ENCODE data around the gene CCZ1B. TPM values are rescaled to one million over a fixed set of nuclear protein-coding genes. Genes with fewer than 3 reads are reported as not detected.
"Not testable (repeated sequence)": the region's sequence is repeated elsewhere in the genome, so short reads cannot be mapped to it uniquely, and the experiment has no call there.

The CCZ1B gene
- total and polyA plus RNA-seq, 7 donors, result 32.6 to 91.8 (median 48.9) TPM

DNA sequence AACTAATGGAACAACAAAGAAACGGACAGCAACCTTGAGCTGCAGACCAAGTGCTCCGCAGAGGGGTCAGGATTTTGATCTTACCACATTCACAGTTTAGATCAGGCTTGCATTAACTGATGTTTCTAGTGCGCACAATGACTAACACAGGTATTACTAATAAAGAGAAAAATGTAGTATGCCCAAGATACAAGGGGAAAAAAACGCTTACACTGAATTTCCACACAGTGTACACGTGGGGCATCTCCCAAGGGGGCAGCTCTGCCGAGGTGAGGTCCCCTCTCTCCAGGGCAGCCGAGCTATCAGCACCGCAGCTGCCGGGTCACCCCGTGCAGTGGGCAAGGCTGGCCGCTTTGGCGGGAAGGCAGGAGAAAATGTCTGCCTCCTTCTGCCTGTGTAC, 26.2 kb downstream of the CCZ1B start:
- H3K27me3 ChIP-seq; H3K9me3 ChIP-seq; H3K4me3 ChIP-seq; H3K27ac ChIP-seq; H3K36me3 ChIP-seq; DNase-seq; intact Hi-C loops (cut with DNase I); H3K4me1 ChIP-seq: not testable (repeated sequence)
- WGBS, 2 donors, result 55 to 63% methylated on average over 1 to 2 of the region's 12 CpGs

DNA sequence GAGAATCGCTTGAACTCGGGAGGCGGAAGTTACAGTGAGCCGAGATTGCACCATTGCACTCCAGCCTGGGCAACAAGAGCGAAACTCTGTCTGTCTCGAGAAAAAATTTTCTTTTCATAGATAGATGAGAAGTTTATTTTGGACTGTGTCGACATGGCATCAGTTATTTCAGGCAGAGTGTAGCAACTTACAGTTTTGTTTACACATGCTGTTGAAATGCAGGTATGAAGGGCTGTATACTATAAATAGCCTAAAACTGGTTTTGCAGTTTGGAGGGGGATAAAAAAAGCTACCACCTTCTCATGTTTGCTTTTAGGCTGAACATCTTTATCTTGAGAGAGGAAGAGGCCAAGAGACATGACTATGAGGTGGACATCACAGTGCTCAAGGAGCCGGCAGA, 28.0 kb downstream of the CCZ1B start:
- H3K4me1 ChIP-seq; H3K27ac ChIP-seq; DNase-seq; intact Hi-C loops (cut with DNase I); H3K9me3 ChIP-seq; H3K27me3 ChIP-seq; H3K4me3 ChIP-seq; H3K36me3 ChIP-seq: not testable (repeated sequence)
- WGBS, 2 donors, result 100% methylated on average over 1 of the region's 8 CpGs; no CpG with 5 or more reads in 1 of the 2 donors

DNA sequence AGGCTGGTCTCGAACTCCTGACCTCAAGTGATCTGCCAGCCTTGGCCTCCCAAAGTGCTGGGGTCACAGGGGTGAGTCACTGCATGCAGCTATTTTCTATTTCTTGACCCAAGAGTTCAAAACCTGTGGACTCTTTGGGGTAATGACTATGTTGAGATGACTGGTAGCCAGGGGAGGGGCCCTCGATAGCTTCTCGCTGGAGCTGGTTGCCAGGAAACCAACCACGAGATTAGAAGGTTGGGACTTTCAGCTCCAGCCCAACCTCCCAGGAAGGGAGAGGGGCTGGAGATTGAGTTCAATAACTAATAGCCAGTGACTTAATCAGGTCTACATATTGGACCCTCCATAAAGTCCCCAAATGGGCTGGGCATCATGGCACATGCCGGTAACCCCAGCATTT, 28.9 kb downstream of the CCZ1B start:
- H3K36me3 ChIP-seq; H3K9me3 ChIP-seq; H3K4me3 ChIP-seq; H3K27me3 ChIP-seq; intact Hi-C loops (cut with DNase I); H3K4me1 ChIP-seq; H3K27ac ChIP-seq; DNase-seq: not testable (repeated sequence)
- WGBS, 2 donors, result 85 to 92% methylated on average over 5 of the region's 5 CpGs

DNA sequence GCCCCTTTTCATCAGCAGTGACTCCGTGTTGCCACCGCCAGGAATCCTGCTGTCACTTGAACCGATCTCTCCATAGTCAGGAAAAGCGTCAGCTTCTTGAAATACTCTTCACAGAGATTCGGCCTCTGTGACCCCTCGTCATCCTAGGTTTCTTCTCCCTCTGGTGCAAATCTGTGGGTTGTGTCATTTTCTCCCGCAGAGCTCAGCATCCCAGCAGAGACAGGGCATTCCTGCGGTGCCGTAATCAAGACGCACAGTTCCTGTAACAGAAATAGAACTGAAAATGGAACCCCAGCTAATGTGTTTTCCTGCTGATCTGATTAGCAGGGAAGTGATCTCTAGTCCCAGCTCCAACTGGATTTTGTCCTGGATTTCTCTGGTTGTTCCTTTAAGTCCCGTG, 31.8 kb downstream of the CCZ1B start:
- H3K9me3 ChIP-seq; DNase-seq; H3K27ac ChIP-seq; H3K36me3 ChIP-seq; H3K4me3 ChIP-seq; H3K4me1 ChIP-seq; H3K27me3 ChIP-seq; intact Hi-C loops (cut with DNase I): not testable (repeated sequence)
- WGBS, 2 donors, result 98 to 100% methylated on average over 2 of the region's 11 CpGs

DNA sequence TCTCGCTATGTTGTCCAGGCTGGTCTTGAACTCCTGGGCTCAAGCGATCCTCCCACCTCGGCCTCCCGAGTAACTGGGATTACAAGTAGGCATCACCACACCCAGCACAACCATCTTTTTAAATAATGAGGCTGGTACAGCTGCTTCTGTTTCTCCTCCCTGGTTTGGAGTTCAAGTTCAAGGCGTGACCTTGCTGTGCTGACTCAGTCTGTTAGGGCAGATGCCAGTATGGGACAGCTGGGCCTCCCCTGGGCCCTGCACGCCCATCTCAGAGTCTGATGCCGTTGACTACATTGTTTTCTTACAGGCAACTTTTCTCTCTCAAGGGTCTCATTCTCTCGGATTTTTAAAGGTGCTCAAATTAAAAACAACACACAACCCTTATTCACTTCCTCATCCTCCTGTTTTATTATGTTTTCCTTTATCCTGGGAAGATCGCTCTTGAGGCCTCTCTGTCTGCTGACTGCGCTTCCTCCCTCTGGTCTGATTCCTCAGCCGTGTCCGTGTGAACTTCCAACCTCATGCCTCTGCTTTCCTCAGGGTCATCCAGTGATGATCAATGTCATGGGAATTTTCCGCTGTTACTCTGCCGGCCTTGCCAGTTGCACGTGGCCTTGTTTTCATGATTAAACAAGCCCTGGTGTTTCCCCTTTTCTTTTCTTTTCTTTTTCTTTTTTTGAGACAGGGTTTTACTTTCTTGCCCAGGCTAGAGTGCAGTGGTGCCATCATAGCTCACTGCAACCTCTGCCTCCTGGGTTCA, 33.8 kb downstream of the CCZ1B start:
- H3K36me3 ChIP-seq; DNase-seq; intact Hi-C loops (cut with DNase I); H3K4me1 ChIP-seq; H3K4me3 ChIP-seq; H3K9me3 ChIP-seq; H3K27me3 ChIP-seq; H3K27ac ChIP-seq: not testable (repeated sequence)
- WGBS, 2 donors, result 86 to 90% methylated on average over 8 to 9 of the region's 15 CpGs

DNA sequence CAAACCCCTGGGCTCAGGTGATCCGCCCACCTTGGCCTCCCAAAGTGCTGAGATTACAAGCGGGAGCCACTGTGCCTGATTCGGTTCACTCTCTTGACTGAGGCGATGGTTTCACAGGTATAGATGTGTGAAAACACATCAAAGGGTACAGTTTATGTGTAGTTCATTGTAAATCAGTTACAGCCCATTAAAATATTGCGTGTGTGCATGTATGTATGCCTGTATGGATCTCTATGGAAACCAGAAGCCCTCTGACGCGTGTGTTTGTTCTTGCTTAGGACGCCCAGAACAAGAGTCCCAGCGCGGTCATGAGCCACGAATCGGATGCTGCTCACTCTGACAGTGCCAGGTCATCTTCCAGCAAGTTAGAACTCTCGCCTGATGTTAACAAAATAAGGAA, 36.7 kb downstream of the CCZ1B start:
- H3K9me3 ChIP-seq; H3K4me1 ChIP-seq; H3K4me3 ChIP-seq; intact Hi-C loops (cut with DNase I); H3K27me3 ChIP-seq; H3K36me3 ChIP-seq; H3K27ac ChIP-seq; DNase-seq: not testable (repeated sequence)
- WGBS, 2 donors, result no CpG with 5 or more reads among the region's 13 CpGs

DNA sequence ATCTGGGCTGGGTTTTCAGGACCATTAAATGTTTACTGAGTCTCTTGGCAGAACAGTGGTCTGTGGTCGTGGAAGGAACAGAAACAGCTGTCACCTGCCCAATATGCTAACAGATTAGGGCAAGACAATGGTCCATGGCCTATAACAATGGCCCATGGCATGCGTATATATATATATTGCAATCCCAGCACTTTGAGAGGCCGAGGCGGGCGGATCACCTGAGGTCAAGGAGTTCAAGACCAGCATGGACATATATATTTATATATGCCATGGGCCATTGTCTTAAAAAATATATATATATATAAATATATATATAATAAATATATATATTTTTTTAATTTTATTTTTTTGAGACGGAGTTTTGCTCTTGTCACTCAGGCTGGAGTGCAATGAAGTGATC, 44.5 kb downstream of the CCZ1B start:
- H3K4me1 ChIP-seq; DNase-seq; intact Hi-C loops (cut with DNase I); H3K4me3 ChIP-seq; H3K27me3 ChIP-seq; H3K9me3 ChIP-seq; H3K36me3 ChIP-seq; H3K27ac ChIP-seq: not testable (repeated sequence)
- 80 to 88% methylated on average over 6 of the region's 6 CpGs for WGBS, 2 donors

DNA sequence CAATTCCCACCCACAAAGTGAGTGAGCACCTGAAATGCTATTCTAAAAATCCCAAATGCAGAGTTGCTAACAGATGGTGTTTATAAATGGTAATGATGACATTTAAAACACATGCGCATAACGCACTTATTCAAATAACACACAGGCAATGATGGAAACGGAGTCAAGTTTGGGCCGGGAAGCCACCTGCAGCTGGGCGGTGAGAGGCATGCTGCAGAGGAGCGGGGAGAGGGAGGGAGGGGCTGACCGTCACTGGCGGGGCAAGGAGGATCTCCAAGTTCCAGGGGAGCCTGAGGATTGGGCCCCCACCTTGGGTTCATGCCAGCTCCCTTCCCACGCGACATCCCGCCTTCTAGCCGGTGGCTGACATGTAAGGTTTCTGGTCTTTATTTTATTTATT, 64.9 kb downstream of the CCZ1B start:
- H3K4me3 ChIP-seq; intact Hi-C loops (cut with DNase I); H3K27ac ChIP-seq; H3K4me1 ChIP-seq; H3K27me3 ChIP-seq; H3K9me3 ChIP-seq; DNase-seq; H3K36me3 ChIP-seq: not testable (repeated sequence)
- WGBS, 2 donors, result 52 to 62% methylated on average over 4 to 7 of the region's 12 CpGs

DNA sequence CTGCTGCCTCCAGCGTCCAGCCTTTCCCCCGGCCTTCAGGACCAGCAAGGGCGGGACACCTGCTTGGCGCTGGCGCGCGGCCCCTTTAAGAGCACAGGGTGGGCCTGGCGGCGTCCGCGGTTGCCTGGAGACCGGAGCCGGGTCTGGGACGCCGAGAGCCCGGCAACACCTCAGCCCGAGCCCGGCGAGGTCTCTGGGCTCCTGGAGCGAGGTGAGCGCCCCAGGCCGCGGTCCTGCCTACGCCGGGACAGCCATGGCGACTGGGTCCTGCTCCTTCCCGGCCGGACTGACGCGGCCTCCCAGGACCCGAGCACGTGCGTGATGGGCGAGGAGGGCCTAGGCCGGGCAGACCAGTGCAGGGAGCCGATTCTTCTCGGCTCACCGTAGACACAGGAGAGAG, 72.1 kb downstream of the CCZ1B start, which contains the start of gene RSPH10B2:
Gene RSPH10B2 (plus strand): TSS at position 140 of the 400 bp plus-strand sequence. CDS start 3,575 bp downstream, outside the sequence.
- intact Hi-C loops (cut with DNase I); H3K4me1 ChIP-seq; H3K27me3 ChIP-seq; H3K27ac ChIP-seq; H3K36me3 ChIP-seq; H3K9me3 ChIP-seq; DNase-seq: not testable (repeated sequence)
- peak within 1 kb of the TSS in 1 of 4 donors; percentile 21 for H3K4me3 ChIP-seq
- WGBS, 2 donors, result 4 to 13% methylated on average over 24 to 25 of the region's 38 CpGs

DNA sequence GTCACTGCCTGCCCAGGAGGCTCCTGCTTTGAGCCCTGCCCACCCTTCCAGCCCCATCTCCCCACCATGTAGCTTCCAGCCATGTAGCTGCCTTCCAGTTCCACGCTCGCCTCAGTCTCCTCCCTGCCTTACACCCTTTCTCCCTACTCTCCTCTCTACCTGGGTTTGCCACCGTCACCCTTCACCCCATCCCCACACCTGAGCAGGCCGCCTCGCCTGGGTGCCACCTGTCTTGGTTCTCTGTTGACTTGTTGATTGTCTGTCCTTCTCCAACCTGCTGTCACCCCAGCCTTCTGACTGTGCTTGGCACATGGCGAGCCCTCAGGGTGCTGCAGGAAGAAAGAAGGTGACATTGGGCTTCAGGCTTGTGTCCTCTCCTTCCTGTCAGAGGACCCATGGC, 75.9 kb downstream of the CCZ1B start:
- H3K27ac ChIP-seq; H3K27me3 ChIP-seq; H3K4me1 ChIP-seq; DNase-seq; H3K4me3 ChIP-seq; H3K9me3 ChIP-seq; H3K36me3 ChIP-seq; intact Hi-C loops (cut with DNase I): not testable (repeated sequence)
- WGBS, 2 donors, result 90 to 96% methylated on average over 3 to 4 of the region's 6 CpGs

DNA sequence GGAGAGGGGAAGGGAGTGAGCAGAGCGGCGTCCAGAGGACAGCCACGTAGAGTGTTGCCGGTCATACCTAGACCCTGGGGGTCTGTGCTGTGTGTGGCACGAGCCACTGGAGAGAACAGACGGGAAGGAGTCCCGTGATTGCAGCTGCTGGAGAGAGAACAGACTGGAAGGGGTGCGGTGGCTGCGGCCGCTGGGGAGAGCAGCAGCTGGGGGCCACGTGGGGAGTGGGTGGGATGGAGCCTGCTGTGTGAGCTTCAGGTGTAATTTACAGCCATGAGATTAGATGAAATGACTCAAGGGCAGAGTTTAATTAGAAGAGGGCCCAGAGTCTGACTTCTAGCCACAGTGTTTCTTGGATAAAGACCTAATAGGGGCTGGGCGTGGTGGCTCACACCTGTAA, 76.7 kb downstream of the CCZ1B start:
- intact Hi-C loops (cut with DNase I); H3K36me3 ChIP-seq; H3K9me3 ChIP-seq; H3K27me3 ChIP-seq; H3K27ac ChIP-seq; H3K4me3 ChIP-seq; DNase-seq; H3K4me1 ChIP-seq: not testable (repeated sequence)
- 89 to 93% methylated on average over 6 of the region's 12 CpGs for WGBS, 2 donors
